GM10266 (cell line): ENCODE results near the gene CBLL1.

Experiments used
- DNase-seq: peaks from one replicate; pipeline ENCODE4 v3.0.0; 2012; ENCODE audit errors: extremely low spot score
- CTCF ChIP-seq: IDR thresholded peaks from 2 replicates; pipeline ENCODE4 v1.5.1; 2012; ENCODE audit warnings: mild to moderate bottlenecking, low read depth; ENCODE audit not compliant: control insufficient read depth, insufficient read depth; ENCODE audit errors: missing control alignments

The CBLL1 gene

GRCh38 chr7:107803009-107803610 is 59.2 kb downstream of the CBLL1 start, which contains the start of gene SLC26A3:
Gene SLC26A3 (minus strand): TSS chr7:107803223. CDS start chr7:107794509, 8,714 bp downstream.
- no peak for TF ChIP-seq CTCF
- DNase-seq = no peak

DNA sequence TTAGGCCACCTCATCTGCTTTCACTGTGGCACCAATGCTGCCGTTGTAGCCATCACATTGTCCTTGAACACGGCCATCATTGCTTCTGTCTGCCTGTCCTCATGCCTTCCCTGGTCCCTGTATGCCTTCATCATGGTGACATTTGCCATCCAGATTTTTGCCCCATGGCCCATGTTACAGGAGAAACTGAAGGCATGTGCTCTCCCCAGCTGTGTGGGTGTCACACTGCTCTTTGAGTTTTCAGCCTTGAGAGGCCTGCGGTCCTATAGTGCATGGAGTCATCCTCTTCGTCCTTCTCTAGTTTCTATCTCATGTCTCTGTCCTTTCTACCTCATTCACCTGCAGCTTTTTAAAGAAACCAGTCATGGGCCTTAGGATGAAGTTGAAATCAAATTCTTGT is 65.2 kb downstream of the CBLL1 start:
- TF ChIP-seq CTCF = no peak
- DNase-seq = no peak

DNA sequence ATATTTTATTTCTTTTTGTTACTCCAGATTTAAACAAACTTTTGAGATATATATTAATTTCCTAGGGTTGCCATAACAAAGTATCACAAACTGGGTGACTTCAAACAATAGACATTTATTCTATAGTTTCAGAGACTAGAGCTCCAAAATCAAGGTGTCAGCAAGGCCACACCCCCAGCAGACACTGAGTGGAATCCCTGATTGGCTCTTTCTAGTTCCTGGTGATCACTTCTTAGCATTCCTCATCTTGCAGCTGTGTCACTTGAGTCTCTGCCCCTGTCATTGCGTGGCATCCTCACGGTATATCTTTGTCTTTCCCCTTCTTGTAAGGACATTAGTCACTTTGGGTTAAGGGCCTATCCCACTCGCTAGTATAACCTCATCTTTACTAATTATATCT is 66.7 kb downstream of the CBLL1 start:
- DNase-seq = no peak
- TF ChIP-seq CTCF = no peak
